ENCODE data around the gene TMEM185B.

DNA sequence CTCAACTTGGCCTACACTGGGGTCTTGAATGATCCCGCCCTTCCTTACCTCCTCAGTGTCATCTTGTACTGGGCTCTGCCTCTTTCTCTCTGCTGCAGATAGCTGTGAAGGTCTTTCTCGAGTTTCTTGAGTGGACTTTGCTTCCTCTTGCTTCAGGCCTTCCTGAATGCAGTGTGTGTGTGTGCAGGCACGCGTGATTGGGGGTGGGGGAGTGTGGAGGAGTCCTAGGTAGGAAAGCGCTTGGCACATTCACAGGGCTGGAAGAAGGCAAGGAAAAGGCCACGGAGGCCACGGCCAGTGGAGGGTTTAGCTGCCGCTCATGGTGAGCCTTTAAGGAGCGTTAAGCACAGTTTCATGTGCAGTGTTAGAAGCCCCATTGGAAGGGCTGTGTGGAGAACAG is 35.0 kb upstream of the TMEM185B start:
- TF ChIP-seq GATA2 (IDR thresholded peaks at IDR 0.05; ENCODE audit: low read depth, low read length), result no peak
- no peak for TF ChIP-seq GATA3 (IDR thresholded peaks at IDR 0.05; ENCODE audit: low read depth, low read length)

Data from SH-SY5Y (cell line).